Smooth muscle cell (in vitro differentiated cells): ENCODE measurements around the gene RACK1. TPM values are rescaled to one million over a fixed set of nuclear protein-coding genes. Genes with fewer than 3 reads are reported as not detected.

ENCODE experiments used
- DNase-seq: peaks from one replicate; lab custom pipeline; 2025; ENCODE audit not compliant: unreplicated experiment; lab: John Stamatoyannopoulos, UW
- H2AFZ ChIP-seq: fragments of 200-600 bp; sonication (generic); 2 replicates; pipeline ENCODE4 v1.6.0; 2016; ENCODE audit warnings: antibody characterized with exemption, low read depth, mild to moderate bottlenecking
- H3F3A ChIP-seq: fragments of 200-600 bp; sonication (generic); 2 replicates; pipeline ENCODE4 v1.6.0; 2017; ENCODE audit warnings: antibody characterized with exemption, low read depth
- H3K27ac ChIP-seq: fragments of 200-600 bp; sonication (generic); 2 replicates; pipeline ENCODE4 v1.5.1; 2016; ENCODE audit warnings: low read depth, mild to moderate bottlenecking
- H3K27me3 ChIP-seq: fragments of 200-600 bp; sonication (generic); 2 replicates; pipeline ENCODE4 v1.6.1; 2016; ENCODE audit warnings: low read depth, mild to moderate bottlenecking
- H3K36me3 ChIP-seq: fragments of 200-600 bp; sonication (generic); 2 replicates; pipeline ENCODE4 v1.5.1; 2016; ENCODE audit warnings: low read depth
- H3K4me1 ChIP-seq: fragments of 200-600 bp; sonication (generic); 2 replicates; pipeline ENCODE4 v1.5.1; 2016; ENCODE audit warnings: low read depth
- H3K4me2 ChIP-seq: fragments of 200-600 bp; sonication (generic); 2 replicates; pipeline ENCODE4 v1.6.0; 2016; ENCODE audit warnings: mild to moderate bottlenecking
- H3K4me3 ChIP-seq: fragments of 200-600 bp; sonication (generic); 2 replicates; pipeline ENCODE4 v1.5.1; 2016; ENCODE audit warnings: mild to moderate bottlenecking
- H3K79me2 ChIP-seq: fragments of 200-600 bp; sonication (generic); 2 replicates; pipeline ENCODE4 v1.6.0; 2016; ENCODE audit warnings: low read depth, mild to moderate bottlenecking
- H3K9ac ChIP-seq: fragments of 200-600 bp; sonication (generic); 2 replicates; pipeline ENCODE4 v1.6.0; 2016; ENCODE audit warnings: low read depth
- H3K9me3 ChIP-seq: fragments of 200-600 bp; sonication (generic); replicated peaks from 2 replicates; pipeline ENCODE4 v1.5.1; 2016; ENCODE audit warnings: low read depth
- H4K20me1 ChIP-seq: fragments of 200-600 bp; sonication (generic); 2 replicates; pipeline ENCODE4 v1.6.0; 2016; ENCODE audit warnings: low read depth
- CTCF ChIP-seq: fragments of 200-600 bp; sonication (generic); IDR thresholded peaks from 2 replicates; pipeline ENCODE4 v1.5.1; 2017; ENCODE audit warnings: borderline replicate concordance, mild to moderate bottlenecking, antibody characterized with exemption; ENCODE audit not compliant: insufficient read depth, poor library complexity, severe bottlenecking
- WGBS: methylation state at CpG from one replicate; pipeline ENCODE4 v1.1.7; 2016; ENCODE audit warnings: low lambda C conversion rate; 5-methylcytosine and 5-hydroxymethylcytosine counted together
- polyA plus RNA-seq: library from polyadenylated mRNA; unstranded; fragments of >200 nt; fragmentation: Nextera tagmentation; extraction: Ambion mirVana; gene quantifications from 2 replicates; pipeline ENCODE4 v1.2.1, GENCODE V29; 2016
- total RNA-seq: library from RNA; depleted of rRNA; stranded (reverse); fragments of >200 nt; gene quantifications from 2 replicates; pipeline ENCODE4 v1.2.3, GENCODE V29; 2014

The RACK1 gene
- total and polyA plus RNA-seq, 2 experiments from 2014 or later, result 617 to 2,098 TPM

- WGBS, result 92% methylated on average over 20 of the region's 22 CpGs
Observed at GRCh38 chr5:181224390-181225229, 19.1 kb downstream of the RACK1 start.

GRCh38 chr5:181223729-181224389 is 19.8 kb downstream of the RACK1 start:
- no peaks in the 10 kb centered on the region for H3K27me3 ChIP-seq
- H3F3A ChIP-seq, result peaks cover 22% of the 10 kb centered on the region
- no peak for TF ChIP-seq CTCF
- H3K36me3 ChIP-seq, result no peaks in the 10 kb centered on the region
- peak overlapping the region; percentile 87 for H3K9ac ChIP-seq
- peak overlapping the region; percentile 71 for H3K4me3 ChIP-seq
- DNase-seq, result no peak
- WGBS, result 3% methylated on average over 27 of the region's 31 CpGs
- H3K79me2 ChIP-seq, result peaks cover 37% of the 10 kb centered on the region
- peak overlapping the region; percentile 39 for H2AFZ ChIP-seq
- H3K4me1 ChIP-seq, result no peaks in the 10 kb centered on the region
- H3K27ac ChIP-seq, result peak overlapping the region; percentile 90
- H4K20me1 ChIP-seq, result no peaks in the 10 kb centered on the region
- H3K4me2 ChIP-seq, result peak overlapping the region; percentile 85
- no peaks in the 10 kb centered on the region for H3K9me3 ChIP-seq

More at GRCh38 chr5:181224390-181225229, 19.1 kb downstream of the RACK1 start:
- H3K36me3 ChIP-seq, result no peaks in the 10 kb centered on the region
- H3K27me3 ChIP-seq, result no peaks in the 10 kb centered on the region
- peak overlapping the region; percentile 87 for H3K9ac ChIP-seq
- H3K4me2 ChIP-seq, result peak overlapping the region; percentile 85
- DNase-seq, result no peak
- H3K9me3 ChIP-seq, result no peaks in the 10 kb centered on the region
- H3K27ac ChIP-seq, result no peak overlapping the region
- H3K79me2 ChIP-seq, result peaks cover 38% of the 10 kb centered on the region
- H4K20me1 ChIP-seq, result no peaks in the 10 kb centered on the region
- H3K4me3 ChIP-seq, result peak overlapping the region; percentile 71
- H3K4me1 ChIP-seq, result no peaks in the 10 kb centered on the region
- H3F3A ChIP-seq, result peaks cover 22% of the 10 kb centered on the region
- no peak for TF ChIP-seq CTCF
- no peak overlapping the region for H2AFZ ChIP-seq

GRCh38 chr5:181223058-181223728 is 20.5 kb downstream of the RACK1 start, which contains the start of gene TRIM41:
TRIM41 (plus strand) TSS chr5:181223281; CDS start chr5:181224000, 719 bp downstream.
- H3K27me3 ChIP-seq, result no peaks in the 10 kb centered on the region
- TF ChIP-seq CTCF, result peak; percentile 6
- DNase-seq, result no peak
- under 1% methylated on average over 54 of the region's 59 CpGs for WGBS
- H3K36me3 ChIP-seq, result no peaks in the 10 kb centered on the region
- peak within 1 kb of the TSS; percentile 90 for H3K27ac ChIP-seq
- H3K4me1 ChIP-seq, result no peaks in the 10 kb centered on the region
- no peaks in the 10 kb centered on the region for H4K20me1 ChIP-seq
- peak within 1 kb of the TSS; percentile 46 for H2AFZ ChIP-seq
- peaks cover 22% of the 10 kb centered on the region for H3F3A ChIP-seq
- peak within 1 kb of the TSS; percentile 87 for H3K9ac ChIP-seq
- peaks cover 31% of the 10 kb centered on the region for H3K79me2 ChIP-seq
- H3K9me3 ChIP-seq, result no peaks in the 10 kb centered on the region
- H3K4me2 ChIP-seq, result peak within 1 kb of the TSS; percentile 85
- H3K4me3 ChIP-seq, result peak within 1 kb of the TSS; percentile 71
